ENCODE results near the gene DACT2.
A peak's percentile ranks its signal among the peaks of the same experiment; 100 is the strongest.
"Not testable (repeated sequence)": the region's sequence is repeated elsewhere in the genome, so short reads cannot be mapped to it uniquely, and the experiment has no call there.

Gene DACT2

GRCh38 chr6:168301648-168302398 is 17.8 kb downstream of the DACT2 start:
- DNase-seq: peak; percentile 95

DNA sequence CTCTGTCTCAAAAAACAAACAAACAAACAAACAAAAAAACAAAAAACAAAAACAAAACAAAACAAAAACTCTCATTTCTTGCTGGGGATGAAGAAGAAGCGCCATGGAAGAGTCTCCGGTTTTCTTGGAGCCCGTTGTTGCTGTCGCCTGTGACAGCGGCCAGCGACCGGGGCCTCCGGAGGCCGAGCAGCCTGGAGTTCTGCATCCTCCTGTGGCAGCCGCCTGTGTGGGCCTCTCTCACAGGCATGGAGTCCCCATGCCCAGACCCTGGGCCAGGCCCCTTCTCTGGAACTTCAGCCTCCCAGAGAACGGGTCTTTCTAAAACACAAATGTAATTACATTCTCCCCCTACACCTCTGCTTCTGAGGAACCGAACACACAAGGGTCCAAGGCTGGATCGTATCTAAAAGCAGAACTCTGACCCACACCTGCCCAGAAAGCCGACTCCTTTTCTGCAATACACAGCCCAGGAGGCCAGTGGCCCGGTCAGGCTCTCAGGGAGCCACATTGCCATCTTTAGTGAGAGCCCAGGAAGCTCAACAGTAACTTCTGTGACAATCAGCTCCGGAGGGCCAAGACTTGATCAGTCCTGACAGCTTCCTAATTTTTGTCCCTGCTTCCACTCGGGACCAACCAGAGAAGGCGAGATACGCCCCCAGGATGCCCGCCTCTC is 18.5 kb downstream of the DACT2 start:
- no peak for DNase-seq

- DNase-seq: no peak
Measured at GRCh38 chr6:168299541-168300511, 19.8 kb downstream of the DACT2 start.

GRCh38 chr6:168297643-168298042 is 21.9 kb downstream of the DACT2 start:
- no peak for DNase-seq

GRCh38 chr6:168294901-168295300 is 24.7 kb downstream of the DACT2 start:
- no peak for DNase-seq

GRCh38 chr6:168293636-168294530 is 25.7 kb downstream of the DACT2 start:
- no peak for DNase-seq

DNA sequence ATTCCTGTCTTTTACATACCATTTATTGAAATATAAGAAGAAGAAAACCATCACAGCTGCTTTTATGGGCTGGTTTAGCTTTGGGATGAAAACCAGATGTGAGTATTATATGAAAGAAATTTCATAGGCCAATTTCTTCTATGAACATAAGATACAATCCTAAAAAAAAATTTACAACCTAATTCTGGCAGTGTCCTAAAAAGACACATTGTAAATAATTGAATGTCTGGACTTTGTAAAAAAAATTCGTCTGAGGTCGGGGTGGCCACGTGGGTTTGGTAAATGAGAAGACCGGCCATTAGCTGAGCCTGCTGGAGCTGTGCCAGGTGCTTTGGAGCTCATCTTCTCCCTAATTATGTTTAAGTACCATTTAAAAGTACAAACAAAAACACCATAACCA is 26.8 kb downstream of the DACT2 start:
- peak; percentile 79 for DNase-seq

- DNase-seq: no peak
Measured at GRCh38 chr6:168291450-168291849, 28.1 kb downstream of the DACT2 start.

DNA sequence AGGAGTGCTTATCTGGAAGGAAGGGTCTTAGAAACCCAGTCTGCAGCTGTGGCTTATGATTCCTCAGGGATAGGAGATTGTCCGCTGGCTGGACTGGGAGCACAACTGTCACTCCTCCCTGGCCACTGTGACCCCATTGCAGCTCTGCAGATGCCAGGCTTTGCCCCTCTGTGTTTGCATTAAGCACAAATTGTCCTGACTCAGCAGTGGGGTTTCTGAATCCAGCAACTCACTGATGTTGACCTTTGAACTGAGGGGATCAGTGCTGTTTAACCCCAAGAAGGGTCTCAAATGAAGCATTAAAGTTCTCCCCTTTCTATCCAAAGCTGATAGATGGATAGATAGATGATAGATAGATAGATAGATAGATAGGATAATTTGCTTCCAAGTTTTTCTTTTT is 29.5 kb downstream of the DACT2 start:
- no peak for DNase-seq

DNA sequence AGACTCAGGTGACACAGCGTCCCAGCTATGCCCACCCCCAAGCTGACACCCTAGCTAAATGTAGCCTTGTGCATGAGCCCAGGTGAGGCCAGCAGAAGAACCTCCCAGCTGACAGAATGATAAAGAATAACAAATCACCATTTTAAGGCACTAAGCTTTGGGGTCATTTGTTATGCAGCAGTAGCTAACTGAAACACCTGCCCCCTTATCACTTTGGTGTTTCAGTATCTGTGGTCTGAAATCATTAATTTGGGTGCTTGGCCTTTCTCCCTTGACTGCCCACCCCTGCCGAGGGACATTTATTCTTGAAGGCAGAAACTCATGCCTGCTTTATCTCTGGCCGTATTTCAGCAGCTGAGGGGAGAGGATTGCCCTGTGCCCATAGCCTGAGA is 30.0 kb downstream of the DACT2 start:
- no peak for DNase-seq

DNA sequence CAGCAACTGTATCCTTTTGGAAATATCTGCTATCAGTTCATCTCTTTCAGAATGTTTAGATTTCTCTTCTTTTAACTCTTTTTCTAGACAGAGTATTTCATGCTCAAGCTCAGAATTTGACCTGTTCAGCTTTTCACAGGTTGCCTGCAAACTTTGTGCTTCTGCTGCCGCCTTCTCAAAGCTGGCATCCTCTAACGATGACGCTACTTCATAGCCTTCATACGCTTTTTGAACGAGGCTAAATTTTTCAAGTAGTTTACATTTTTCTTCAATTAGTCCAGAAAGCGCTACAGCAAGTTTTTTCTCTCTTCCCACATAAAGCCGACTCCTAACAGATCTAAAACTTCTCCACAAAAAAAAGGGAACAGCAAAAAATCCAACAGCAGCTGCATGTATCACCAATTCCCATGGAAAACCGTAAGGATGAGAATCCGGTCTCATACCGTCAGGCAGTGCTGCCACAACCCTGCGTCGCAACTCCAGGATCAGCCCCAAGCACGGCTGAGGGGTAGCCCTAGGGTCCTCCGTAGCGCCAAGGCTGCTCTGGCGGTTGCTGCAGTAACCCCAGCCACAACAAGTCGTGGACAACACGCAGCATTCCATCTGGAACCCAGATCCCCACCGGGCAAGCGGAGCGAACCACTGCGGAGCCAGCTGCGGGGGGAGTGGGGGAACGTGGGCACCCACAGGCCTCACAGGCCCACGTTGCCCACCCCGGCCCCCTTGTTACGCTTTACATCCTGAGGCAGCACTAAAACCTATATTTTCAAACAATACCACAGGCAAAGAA is 30.6 kb downstream of the DACT2 start:
- no peak for DNase-seq

DNA sequence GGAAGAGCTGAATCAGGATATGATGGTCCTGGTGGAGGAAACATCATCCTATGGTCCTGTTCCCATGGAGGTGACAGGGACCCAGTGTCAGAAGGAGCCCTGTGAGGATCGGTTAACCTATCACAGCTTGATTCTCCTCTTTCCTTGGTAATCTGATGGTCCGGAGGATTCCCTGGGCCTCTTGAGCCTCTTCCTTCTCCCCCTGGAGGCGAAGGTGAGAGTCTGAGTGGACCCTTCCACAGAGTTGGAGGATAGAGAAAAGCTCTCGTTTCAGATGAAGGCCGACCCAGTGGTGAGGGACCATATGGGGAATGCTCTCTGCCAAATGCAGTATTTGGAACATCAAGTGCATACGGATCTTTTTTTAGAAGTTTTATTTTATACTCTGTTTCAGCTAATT is 32.1 kb downstream of the DACT2 start:
- DNase-seq: not testable (repeated sequence)

GRCh38 chr6:168286771-168287446 is 32.7 kb downstream of the DACT2 start:
- not testable (repeated sequence) for DNase-seq

GRCh38 chr6:168286116-168286515 is 33.5 kb downstream of the DACT2 start:
- DNase-seq: no peak

DNA sequence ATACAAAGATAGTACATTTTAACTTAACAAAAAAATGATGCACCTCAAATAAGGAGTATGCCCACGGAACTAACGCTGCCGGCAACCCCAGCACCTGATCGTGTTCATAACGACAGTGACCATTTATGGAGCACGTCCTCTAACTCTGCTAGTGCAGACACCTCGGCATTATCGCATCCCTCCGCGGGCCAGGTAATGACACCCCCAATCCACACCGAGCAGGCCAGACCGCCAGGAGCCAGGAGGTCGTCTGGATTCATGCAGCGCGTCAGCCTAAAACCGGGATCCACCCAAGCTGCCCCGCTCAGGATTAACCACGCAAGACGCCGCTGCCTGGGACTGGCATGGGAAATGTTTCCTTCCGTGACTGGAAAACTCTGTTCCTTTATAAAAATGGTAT is 34.1 kb downstream of the DACT2 start:
- no peak for DNase-seq

GRCh38 chr6:168284187-168284586 is 35.4 kb downstream of the DACT2 start:
- DNase-seq: no peak

DNA sequence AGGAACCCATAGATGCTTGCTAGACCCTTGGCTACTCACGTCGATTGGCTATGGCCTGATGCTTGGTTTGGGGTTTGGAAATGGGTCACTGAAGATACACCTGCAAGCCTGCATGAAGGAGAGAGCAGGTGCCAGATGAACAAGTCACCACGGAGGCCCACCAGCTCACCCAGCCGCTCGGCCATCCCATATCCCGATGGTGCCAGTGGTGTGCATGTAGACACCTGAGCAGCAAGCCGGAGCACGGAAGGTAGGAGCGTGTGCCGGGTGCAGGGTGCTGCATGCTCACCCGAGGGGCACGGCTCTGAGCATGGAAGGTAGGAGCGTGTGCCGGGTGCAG is 35.9 kb downstream of the DACT2 start:
- DNase-seq: no peak

DNA sequence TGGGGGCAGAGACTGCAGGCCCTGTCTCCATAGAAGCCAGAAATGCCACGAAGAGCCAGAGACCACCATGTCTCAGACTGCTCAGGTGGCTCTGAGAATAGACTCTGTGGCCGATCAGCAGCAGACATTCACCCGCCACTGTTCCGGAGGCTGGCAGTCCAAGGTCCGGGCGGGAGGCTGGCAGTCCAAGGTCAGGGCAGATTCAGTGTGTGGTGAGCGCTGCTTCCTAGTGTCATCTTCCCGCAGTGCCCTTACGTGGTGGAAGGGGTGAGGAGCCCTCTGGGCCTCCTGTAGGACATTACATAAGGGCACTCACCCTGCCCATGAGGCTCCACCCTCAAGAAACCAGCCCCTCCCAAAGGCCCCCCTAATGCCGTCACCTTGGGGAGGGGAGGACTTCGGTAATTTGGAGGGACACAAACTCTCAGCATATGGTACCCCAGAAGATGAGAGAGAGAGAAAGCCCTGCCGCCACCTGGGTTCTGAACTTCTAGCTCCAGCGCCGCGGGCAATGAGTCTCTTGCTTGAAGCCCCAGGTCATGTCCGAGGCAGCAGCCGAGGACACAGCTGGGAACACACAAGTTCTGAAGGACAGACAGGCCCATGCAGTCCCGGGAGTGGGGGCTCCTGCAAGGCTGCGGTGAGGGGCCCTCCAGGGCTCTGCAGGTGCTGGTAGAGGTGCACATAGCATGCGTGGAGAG is 36.4 kb downstream of the DACT2 start:
- DNase-seq: no peak

DNA sequence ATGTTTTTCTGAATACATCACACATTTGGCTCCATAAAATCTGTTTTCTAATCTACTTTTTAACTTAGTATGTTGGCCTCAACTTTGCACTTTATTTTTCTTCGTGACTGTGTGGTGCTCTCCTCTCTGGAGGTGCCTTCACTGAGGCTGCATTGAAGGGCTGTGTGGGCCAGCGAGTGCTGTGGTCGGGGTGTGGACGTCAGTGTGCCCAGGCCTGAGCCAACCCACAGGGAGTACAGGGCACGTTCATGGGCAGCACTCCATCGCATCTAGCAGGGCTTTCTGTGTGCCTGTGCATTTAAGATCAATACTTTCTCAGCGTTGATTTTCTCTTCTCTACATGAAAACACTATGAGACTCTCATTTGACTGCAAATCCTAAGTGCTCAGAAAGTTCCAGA is 37.8 kb downstream of the DACT2 start:
- DNase-seq: no peak

GRCh38 chr6:168281314-168281713 is 38.3 kb downstream of the DACT2 start:
- not testable (repeated sequence) for DNase-seq

- DNase-seq: no peak
Measured at GRCh38 chr6:168280899-168281245, 38.7 kb downstream of the DACT2 start.

All from NCI-H146 (cell line).